Panc1 (cell line): ENCODE results near the gene B3GLCT. TPM values are rescaled to one million over a fixed set of nuclear protein-coding genes. Genes with fewer than 3 reads are reported as not detected.

Experiments
- ATAC-seq: fragments of 200-7000 bp; cut with Tn5 transposase; 2 replicates; pipeline ENCODE4 v1.9.1; 2020; ENCODE audit warnings: mild to moderate bottlenecking, moderate library complexity
- BruUV-seq: library from RNA; stranded (reverse); fragments of 400-500 nt; replicated peaks from 2 replicates; lab custom pipeline; 2021; lab: Mats Ljungman, UMichigan
- CTCF ChIA-PET: fragments of 300-600 bp; sonication (Branson Sonifier 250); formaldehyde crosslinking; loops from one replicate; lab custom pipeline; 2022; ENCODE audit warnings: antibody characterized with exemption; lab: Charles Lee
- POLR2A ChIA-PET: fragments of 300-600 bp; sonication (Branson Sonifier 250); formaldehyde crosslinking; loops from one replicate; lab custom pipeline; 2022; ENCODE audit warnings: antibody characterized with exemption; lab: Charles Lee
- DNase-seq: peaks from one replicate; pipeline ENCODE4 v3.0.0-alpha.2; 2010; ENCODE audit warnings: low read depth, low spot score
- H3K27ac ChIP-seq: 2 replicates; pipeline ENCODE4 v1.5.1; 2011; ENCODE audit warnings: mild to moderate bottlenecking, low read length, inconsistent platforms
- H3K27me3 ChIP-seq: fragments of 200-500 bp; sonication (Bioruptor generic); 2 replicates; pipeline ENCODE4 v1.6.0; 2014; ENCODE audit warnings: low read length, inconsistent platforms; ENCODE audit not compliant: control insufficient read depth, insufficient read depth
- H3K36me3 ChIP-seq: fragments of 200-500 bp; sonication (Bioruptor generic); 2 replicates; pipeline ENCODE4 v1.5.1; 2014; ENCODE audit warnings: inconsistent platforms, mild to moderate bottlenecking, low read length, moderate library complexity; ENCODE audit not compliant: control insufficient read depth, insufficient read depth
- H3K4me1 ChIP-seq: 2 replicates; pipeline ENCODE4 v1.5.1; 2011; ENCODE audit warnings: inconsistent platforms, mild to moderate bottlenecking, low read length, moderate library complexity; ENCODE audit not compliant: control insufficient read depth, insufficient read depth
- H3K4me3 ChIP-seq, 2 experiments: 2 replicates each; pipeline ENCODE4 v1.5.1; 2011 to 2012; ENCODE audit warnings: low read depth in 2 of 2, low read length in 2 of 2, mild to moderate bottlenecking in 2 of 2, inconsistent platforms in 1 of 2, moderate library complexity in 1 of 2
- H3K9me3 ChIP-seq: fragments of 200-500 bp; sonication (Bioruptor generic); 2 replicates; pipeline ENCODE4 v1.5.1; 2014; ENCODE audit warnings: low read depth, mild to moderate bottlenecking, inconsistent platforms, low read length, moderate library complexity; ENCODE audit not compliant: control insufficient read depth, insufficient read depth
- POLR2AphosphoS5 ChIP-seq: IDR thresholded peaks from 2 replicates; pipeline ENCODE4 v1.6.1; 2012; ENCODE audit warnings: mild to moderate bottlenecking, low read depth, low read length, moderate library complexity
- REST ChIP-seq, 2 experiments: IDR thresholded peaks; 2 replicates each; pipeline ENCODE4 v1.6.1; 2011 to 2012; ENCODE audit warnings: low read depth in 2 of 2, control low read depth in 1 of 2, low read length in 1 of 2, mild to moderate bottlenecking in 1 of 2, moderate library complexity in 1 of 2; ENCODE audit not compliant: insufficient read depth in 1 of 2
- SIN3A ChIP-seq: IDR thresholded peaks from 2 replicates; pipeline ENCODE4 v1.6.1; 2012; ENCODE audit warnings: low read depth, mild to moderate bottlenecking, low read length, moderate library complexity, borderline replicate concordance; ENCODE audit not compliant: insufficient read depth
- TCF7L2 ChIP-seq: IDR thresholded peaks from 2 replicates; pipeline ENCODE4 v1.6.1; 2011; ENCODE audit warnings: mild to moderate bottlenecking, low read depth, low read length, inconsistent platforms
- in situ Hi-C: cut with HindIII; loops from 2 replicates; pipeline ENCODE4 v1.10.0; 2016; ENCODE audit warnings: low sequenced_read_pairs, low pct_unique_long_range_greater_than_20kb
- intact Hi-C: fragments of 100-400 bp; cut with micrococcal nuclease; formaldehyde crosslinking; loops from one replicate; pipeline ENCODE4 v1.10.0; 2022; ENCODE audit not compliant: unreplicated experiment
- total RNA-seq: library from RNA; stranded (reverse); gene quantifications from one replicate; pipeline ENCODE4 v1.2.1, GENCODE V29; 2021; ENCODE audit not compliant: unreplicated experiment
- TF ChIP-seq, protein P1 (sequence below): fragments of 450-650 bp; IDR thresholded peaks from 2 replicates; pipeline ENCODE4 v1.5.1; 2017; ENCODE audit warnings: mild to moderate bottlenecking

The B3GLCT gene
- total RNA-seq, 1 experiment from 2014 or later, result 16.5 TPM

DNA sequence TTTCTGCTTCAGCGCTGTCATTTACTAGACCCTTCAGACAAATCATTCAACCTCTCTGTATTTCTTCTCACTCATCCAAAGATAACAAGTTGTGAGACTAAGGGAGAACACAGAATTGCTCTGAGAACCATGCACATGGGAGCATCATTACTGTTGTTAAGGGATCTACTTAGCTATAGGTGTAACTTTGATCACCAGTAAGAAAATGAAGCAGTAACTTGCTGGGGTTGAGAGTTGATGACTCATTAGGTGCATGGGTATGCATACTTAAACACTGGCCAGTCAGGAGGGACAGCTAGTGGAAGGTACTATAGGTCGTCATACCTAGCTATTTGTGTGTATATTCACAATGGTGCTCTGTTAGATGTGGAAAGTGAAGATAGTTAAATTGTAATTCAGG, 61.5 kb downstream of the B3GLCT start:
- Histone ChIP-seq H3K27me3 (no peaks in the 10 kb centered on the region), H3K9me3 (no peaks in the 10 kb centered on the region), H3K4me1 (no peaks in the 10 kb centered on the region), H3K36me3 (no peaks in the 10 kb centered on the region), H3K27ac (no peak overlapping the region), H3K4me3 (no peak overlapping the region)
- no TSS peak for BruUV-seq
- ChIA-PET POLR2A (no interaction called here), CTCF (no interaction called here)
- ATAC-seq, result no peak
- DNase-seq, result no peak
- intact Hi-C loops (no loop called here), in situ Hi-C loops (no loop called here)
- TF ChIP-seq, protein P1, sequence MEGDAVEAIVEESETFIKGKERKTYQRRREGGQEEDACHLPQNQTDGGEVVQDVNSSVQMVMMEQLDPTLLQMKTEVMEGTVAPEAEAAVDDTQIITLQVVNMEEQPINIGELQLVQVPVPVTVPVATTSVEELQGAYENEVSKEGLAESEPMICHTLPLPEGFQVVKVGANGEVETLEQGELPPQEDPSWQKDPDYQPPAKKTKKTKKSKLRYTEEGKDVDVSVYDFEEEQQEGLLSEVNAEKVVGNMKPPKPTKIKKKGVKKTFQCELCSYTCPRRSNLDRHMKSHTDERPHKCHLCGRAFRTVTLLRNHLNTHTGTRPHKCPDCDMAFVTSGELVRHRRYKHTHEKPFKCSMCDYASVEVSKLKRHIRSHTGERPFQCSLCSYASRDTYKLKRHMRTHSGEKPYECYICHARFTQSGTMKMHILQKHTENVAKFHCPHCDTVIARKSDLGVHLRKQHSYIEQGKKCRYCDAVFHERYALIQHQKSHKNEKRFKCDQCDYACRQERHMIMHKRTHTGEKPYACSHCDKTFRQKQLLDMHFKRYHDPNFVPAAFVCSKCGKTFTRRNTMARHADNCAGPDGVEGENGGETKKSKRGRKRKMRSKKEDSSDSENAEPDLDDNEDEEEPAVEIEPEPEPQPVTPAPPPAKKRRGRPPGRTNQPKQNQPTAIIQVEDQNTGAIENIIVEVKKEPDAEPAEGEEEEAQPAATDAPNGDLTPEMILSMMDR, result no peak
- no peak for TF ChIP-seq POLR2AphosphoS5
- TF ChIP-seq REST (IDR thresholded peaks at IDR 0.05; ENCODE audit: insufficient read depth in 1 of 2, low read depth in 2 of 2, low read length in 1 of 2), result no peak
- TF ChIP-seq SIN3A, result no peak
- no peak for TF ChIP-seq TCF7L2

GRCh38 chr13:31263346-31263745, 63.6 kb downstream of the B3GLCT start:
- no peaks in the 10 kb centered on the region for H3K4me1 ChIP-seq
- H3K36me3 ChIP-seq, result no peaks in the 10 kb centered on the region
- no peaks in the 10 kb centered on the region for H3K27me3 ChIP-seq
- CTCF ChIA-PET, result no interaction called here
- intact Hi-C loops (no loop called here), in situ Hi-C loops (no loop called here)
- POLR2A ChIA-PET, result no interaction called here
- ATAC-seq (no peak), DNase-seq (no peak)
- H3K27ac ChIP-seq, result no peak overlapping the region
- no peak overlapping the region for H3K4me3 ChIP-seq
- TF ChIP-seq TCF7L2, result no peak
- TF ChIP-seq REST (IDR thresholded peaks at IDR 0.05; ENCODE audit: insufficient read depth in 1 of 2, low read depth in 2 of 2, low read length in 1 of 2), result no peak
- TF ChIP-seq POLR2AphosphoS5, result no peak
- TF ChIP-seq SIN3A, result no peak
- TF ChIP-seq, protein P1, result no peak
- H3K9me3 ChIP-seq, result no peaks in the 10 kb centered on the region
- no TSS peak for BruUV-seq
